Cardiac fibroblast (primary cell): ENCODE measurements around the gene CLEC17A.

Source experiments
- DNase-seq, 2 donors: peaks; one replicate each; pipeline versions ENCODE4 v3.0.0 to v3.0.0-alpha.2; 2010; ENCODE audit warnings: low read depth in 2 of 2
- H3K4me3 ChIP-seq, 2 donors: replicated peaks in 1 of 2; 1 replicate in 1 of 2; 2 replicates in 1 of 2; pipeline ENCODE4 v1.5.1; 2011; ENCODE audit warnings: low read depth in 2 of 2, low read length in 2 of 2, mild to moderate bottlenecking in 2 of 2, moderate library complexity in 1 of 2
- CTCF ChIP-seq: IDR thresholded peaks from one replicate; pipeline ENCODE4 v1.5.1; 2011; ENCODE audit warnings: low read depth, mild to moderate bottlenecking, low read length, inconsistent platforms

CLEC17A gene

GRCh38 chr19:14648506-14648905 is 65.6 kb downstream of the CLEC17A start:
- TF ChIP-seq CTCF: no peak

GRCh38 chr19:14649020-14649419 is 66.1 kb downstream of the CLEC17A start:
- TF ChIP-seq CTCF: no peak

More at GRCh38 chr19:14648506-14648905, 65.6 kb downstream of the CLEC17A start:
- no peak for DNase-seq
- H3K4me3 ChIP-seq: no peak overlapping the region

GRCh38 chr19:14650161-14650560 is 67.3 kb downstream of the CLEC17A start:
- no peak for TF ChIP-seq CTCF
- no peak overlapping the region for H3K4me3 ChIP-seq
- no peak for DNase-seq

More at GRCh38 chr19:14649020-14649419, 66.1 kb downstream of the CLEC17A start:
- H3K4me3 ChIP-seq: no peak overlapping the region
- no peak for DNase-seq

- DNase-seq: no peak
- H3K4me3 ChIP-seq: no peak overlapping the region
- TF ChIP-seq CTCF: no peak
Measured at GRCh38 chr19:14654786-14655560, 72.1 kb downstream of the CLEC17A start.

GRCh38 chr19:14655726-14656125 is 72.8 kb downstream of the CLEC17A start:
- no peak overlapping the region for H3K4me3 ChIP-seq
- no peak for TF ChIP-seq CTCF
- DNase-seq: no peak

- no peak overlapping the region for H3K4me3 ChIP-seq
- DNase-seq: no peak
- no peak for TF ChIP-seq CTCF
Measured at GRCh38 chr19:14659874-14660489, 77.1 kb downstream of the CLEC17A start.
